Ovary (tissue), 9 donors: ENCODE measurements around the gene LMBR1. TPM values are rescaled to one million over a fixed set of nuclear protein-coding genes. Genes with fewer than 3 reads are reported as not detected.
A peak's percentile ranks its signal among the peaks of the same experiment; 100 is the strongest.
"Not testable (repeated sequence)": the region's sequence is repeated elsewhere in the genome, so short reads cannot be mapped to it uniquely, and the experiment has no call there.

Source experiments
- DNase-seq, 5 donors: peaks; one replicate each; pipeline ENCODE4 v3.0.0-alpha.2; 2019 to 2020
- H3K27ac ChIP-seq, 2 donors: fragments of 200-600 bp; one replicate each; pipeline versions ENCODE4 v1.5.1 to v1.8.0; 2019 to 2022
- H3K27me3 ChIP-seq: fragments of 200-600 bp; one replicate; pipeline ENCODE4 v1.8.0; 2022
- H3K36me3 ChIP-seq: fragments of 200-600 bp; sonication (generic); one replicate; pipeline ENCODE4 v1.5.1; 2019
- H3K4me1 ChIP-seq: one replicate; pipeline ENCODE4 v1.8.1; 2013; ENCODE audit warnings: mild to moderate bottlenecking, moderate library complexity; ENCODE audit not compliant: insufficient read depth
- H3K4me3 ChIP-seq: fragments of 200-600 bp; sonication (generic); one replicate; pipeline ENCODE4 v1.5.1; 2017
- H3K9me3 ChIP-seq, 2 donors: fragments of 200-600 bp in 1 of 2; sonication (generic) in 1 of 2; one replicate each; pipeline versions ENCODE4 v1.5.1 to v1.8.1; 2013 to 2019; ENCODE audit warnings: mild to moderate bottlenecking in 1 of 2, moderate library complexity in 1 of 2
- EP300 ChIP-seq: sonication (generic); formaldehyde crosslinking; IDR thresholded peaks from one replicate; pipeline ENCODE4 v1.6.1; 2017; ENCODE audit warnings: antibody characterized with exemption
- POLR2A ChIP-seq: fragments of 450-650 bp; IDR thresholded peaks from one replicate; pipeline ENCODE4 v1.6.1; 2017; ENCODE audit warnings: antibody characterized with exemption, mild to moderate bottlenecking, moderate library complexity
- WGBS, 3 donors: extraction: QIAGEN DNeasy Blood & Tissue Kit in 1 of 3; methylation state at CpG; one replicate each; pipeline versions ENCODE4 v1.1.5 to v1.1.7; 2013 to 2017; 5-methylcytosine and 5-hydroxymethylcytosine counted together
- intact Hi-C, 4 donors: fragments of 100-400 bp; cut with DNase I; formaldehyde crosslinking; loops; one replicate each; pipeline versions ENCODE4 v1.11.0 to v1.15.1; 2022 to 2023
- polyA plus RNA-seq, 2 donors: library from polyadenylated mRNA; stranded (reverse); fragments of 200-250 nt in 1 of 2; fragments of 350-450 nt in 1 of 2; fragmentation: Illumina TruSeq in 1 of 2; extraction: RNeasy Lipid Tissue Mini Kit (QIAGEN cat#74804) in 1 of 2; gene quantifications; one replicate each; pipeline ENCODE4 v1.2.3, GENCODE V29; 2013 to 2014
- total RNA-seq, 7 donors: library from RNA; depleted of rRNA in 2 of 7; stranded (reverse); fragments of >200 nt in 2 of 7; fragmentation: NEBNext Ultra II Directional in 3 of 7; extraction: Animal tissue kit (Norgen Biotek cat#: 25700) in 3 of 7; gene quantifications; one replicate each; pipeline versions ENCODE4 v1.1.0 to v1.2.4, GENCODE V29; 2016 to 2023
- TF ChIP-seq, protein P1 (sequence below), 3 donors: fragments of 450-650 bp in 2 of 3; fragments of 200-600 bp in 1 of 3; IDR thresholded peaks; one replicate each; pipeline versions ENCODE4 v1.5.1 to v1.8.0; 2016 to 2022; ENCODE audit warnings: antibody characterized with exemption in 3 of 3, mild to moderate bottlenecking in 1 of 3
- donor health status: DM: no; HTN: no; CAD: no; lungs with moderate emphysema.
- donor health status: DM: no; HTN: no; CAD: no.
- donor health status: Bipolar disorder and iron deficiency.
- donor health status: DM: yes; HTN: yes; CAD: no.
- donor health status: DM: no; HTN: no; CAD: no.
- donor health status: DM: yes; HTN: yes; CAD: no.

Gene LMBR1
- total and polyA plus RNA-seq, 9 donors, result 20.0 to 77.1 (median 54.2) TPM

- TF ChIP-seq EP300, result no peak
- TF ChIP-seq, protein P1, sequence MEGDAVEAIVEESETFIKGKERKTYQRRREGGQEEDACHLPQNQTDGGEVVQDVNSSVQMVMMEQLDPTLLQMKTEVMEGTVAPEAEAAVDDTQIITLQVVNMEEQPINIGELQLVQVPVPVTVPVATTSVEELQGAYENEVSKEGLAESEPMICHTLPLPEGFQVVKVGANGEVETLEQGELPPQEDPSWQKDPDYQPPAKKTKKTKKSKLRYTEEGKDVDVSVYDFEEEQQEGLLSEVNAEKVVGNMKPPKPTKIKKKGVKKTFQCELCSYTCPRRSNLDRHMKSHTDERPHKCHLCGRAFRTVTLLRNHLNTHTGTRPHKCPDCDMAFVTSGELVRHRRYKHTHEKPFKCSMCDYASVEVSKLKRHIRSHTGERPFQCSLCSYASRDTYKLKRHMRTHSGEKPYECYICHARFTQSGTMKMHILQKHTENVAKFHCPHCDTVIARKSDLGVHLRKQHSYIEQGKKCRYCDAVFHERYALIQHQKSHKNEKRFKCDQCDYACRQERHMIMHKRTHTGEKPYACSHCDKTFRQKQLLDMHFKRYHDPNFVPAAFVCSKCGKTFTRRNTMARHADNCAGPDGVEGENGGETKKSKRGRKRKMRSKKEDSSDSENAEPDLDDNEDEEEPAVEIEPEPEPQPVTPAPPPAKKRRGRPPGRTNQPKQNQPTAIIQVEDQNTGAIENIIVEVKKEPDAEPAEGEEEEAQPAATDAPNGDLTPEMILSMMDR (IDR thresholded peaks at IDR 0.05), result no peak
- TF ChIP-seq POLR2A, result no peak
- Histone ChIP-seq H3K27me3 (no peaks in the 10 kb centered on the region), H3K4me3 (no peak overlapping the region), H3K36me3 (no peaks in the 10 kb centered on the region), H3K4me1 (no peaks in the 10 kb centered on the region), H3K9me3 (no peaks in the 10 kb centered on the region), H3K27ac (no peak overlapping the region)
- intact Hi-C loops, result no loop called here
- 42 to 56% (median 47%) methylated on average over 4 of the region's 4 CpGs for WGBS, 3 donors
- DNase-seq, result no peak
These were observed 14.7 kb upstream of the LMBR1 start for GRCh38 chr7:156907656-156908055.

DNA sequence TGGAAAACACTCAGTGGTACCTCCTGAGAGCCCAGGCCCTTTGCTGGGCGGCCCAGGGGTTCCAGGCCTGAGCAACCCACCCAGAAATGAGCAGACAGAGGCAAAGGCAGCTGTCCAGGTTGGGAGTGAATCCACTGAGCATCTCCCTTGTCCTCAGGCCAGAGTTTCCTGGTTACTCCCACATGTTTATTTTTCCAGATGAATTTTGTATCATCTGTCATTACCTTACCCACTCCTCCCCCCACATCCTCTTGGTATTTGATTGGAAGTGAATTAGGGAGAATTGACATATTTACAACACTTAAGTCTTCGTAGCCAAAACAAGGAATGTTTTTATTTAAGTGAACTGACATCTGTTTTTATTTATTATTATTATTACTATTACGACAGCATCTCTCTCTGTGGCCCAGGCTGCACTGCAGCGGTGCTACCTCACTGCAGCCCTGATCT, 13.2 kb upstream of the LMBR1 start:
- no peak for DNase-seq
- WGBS, 3 donors, result 30 to 32% (median 31%) methylated on average over 4 of the region's 4 CpGs
- no peak for TF ChIP-seq POLR2A
- TF ChIP-seq EP300, result no peak
- TF ChIP-seq, protein P1 (IDR thresholded peaks at IDR 0.05), result no peak

GRCh38 chr7:156903232-156903909, 10.4 kb upstream of the LMBR1 start:
- 38 to 42% (median 41%) methylated on average over 10 of the region's 10 CpGs for WGBS, 3 donors
- Histone ChIP-seq H3K9me3 (no peaks in the 10 kb centered on the region), H3K27ac (no peak overlapping the region), H3K27me3 (no peaks in the 10 kb centered on the region), H3K36me3 (no peaks in the 10 kb centered on the region), H3K4me3 (no peak overlapping the region), H3K4me1 (no peaks in the 10 kb centered on the region)
- TF ChIP-seq EP300 (no peak), POLR2A (no peak)
- TF ChIP-seq, protein P1 (IDR thresholded peaks at IDR 0.05), result no peak
- intact Hi-C loops, result no loop called here
- peak in 1 of 5 donors; percentile 30 for DNase-seq

More for the DNA sequence above, 13.2 kb upstream of the LMBR1 start:
- no peaks in the 10 kb centered on the region for H3K27me3 ChIP-seq
- H3K9me3 ChIP-seq, result no peaks in the 10 kb centered on the region
- H3K27ac ChIP-seq, result no peak overlapping the region
- no peaks in the 10 kb centered on the region for H3K4me1 ChIP-seq
- H3K36me3 ChIP-seq, result no peaks in the 10 kb centered on the region
- intact Hi-C loops, result no loop called here
- no peak overlapping the region for H3K4me3 ChIP-seq

- DNase-seq, H3K4me1 ChIP-seq, H3K4me3 ChIP-seq, H3K9me3 ChIP-seq, H3K27ac ChIP-seq, H3K36me3 ChIP-seq, H3K27me3 ChIP-seq, intact Hi-C loops: not testable (repeated sequence)
- 62 to 70% (median 64%) methylated on average over 9 of the region's 9 CpGs for WGBS, 3 donors
These were observed 7.1 kb upstream of the LMBR1 start for GRCh38 chr7:156900093-156900492.

DNA sequence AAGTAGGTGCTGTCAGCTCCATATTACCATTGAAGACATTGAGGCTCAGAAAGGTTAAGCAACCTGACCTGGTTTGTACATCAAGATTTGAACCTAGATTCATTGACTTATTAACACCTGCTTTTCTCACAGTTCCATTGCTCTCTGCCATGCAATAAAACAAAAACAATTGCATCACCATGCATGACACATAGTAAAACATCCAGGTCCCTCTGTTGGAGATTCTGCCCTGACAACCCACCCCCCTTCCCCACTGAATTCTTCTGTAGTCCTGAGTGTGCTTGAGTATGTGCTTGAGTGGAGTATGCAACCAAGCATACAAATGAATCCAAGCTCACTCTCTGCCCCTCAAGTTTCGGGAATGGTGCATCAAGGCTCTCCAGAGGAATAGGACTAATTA, 6.0 kb upstream of the LMBR1 start:
- no peaks in the 10 kb centered on the region for H3K27me3 ChIP-seq
- no peak for TF ChIP-seq EP300
- TF ChIP-seq POLR2A, result no peak
- TF ChIP-seq, protein P1 (IDR thresholded peaks at IDR 0.05), result no peak
- intact Hi-C loops, result no loop called here
- no peaks in the 10 kb centered on the region for H3K9me3 ChIP-seq
- H3K4me3 ChIP-seq, result no peak overlapping the region
- WGBS, 3 donors, result 89 to 92% (median 90%) methylated on average over 1 of the region's 1 CpG
- no peak for DNase-seq
- H3K27ac ChIP-seq, result no peak overlapping the region
- H3K4me1 ChIP-seq, result peaks cover 1% of the 10 kb centered on the region
- H3K36me3 ChIP-seq, result no peaks in the 10 kb centered on the region
